ENCODE data around the gene COASY. TPM values are rescaled to one million over a fixed set of nuclear protein-coding genes. Genes with fewer than 3 reads are reported as not detected.

Gene COASY
- total and polyA plus RNA-seq, 4 donors: 18.2 to 78.1 (median 51.7) TPM

GRCh38 chr17:42519546-42520491, 42.1 kb upstream of the COASY start:
- no peak for DNase-seq (ENCODE audit: low spot score)
- Histone ChIP-seq H3K36me3 (ENCODE audit: control insufficient read depth in 4 of 4, insufficient read depth in 3 of 4, low read depth in 1 of 4, low read length in 3 of 4) (peaks cover 0 to 3% (median 2%) of the 10 kb centered on the region in 4 donors), H3K4me3 (ENCODE audit: low read depth in 1 of 3, low read length in 3 of 3) (no peak overlapping the region), H3K27ac (ENCODE audit: low read depth in 1 of 2, low read length in 2 of 2) (peak overlapping the region; percentile 79 to 90), H3K9ac (ENCODE audit: low read depth in 1 of 2, low read length in 2 of 2) (peak overlapping the region; percentile 24 to 58), H3K4me1 (ENCODE audit: control insufficient read depth in 4 of 4, insufficient read depth in 4 of 4, low read length in 3 of 4) (peaks cover 4 to 44% (median 25%) of the 10 kb centered on the region in 4 donors), H3K9me3 (ENCODE audit: control insufficient read depth in 4 of 4, low read length in 3 of 4) (no peaks in the 10 kb centered on the region), H3K27me3 (ENCODE audit: control insufficient read depth in 4 of 4, insufficient read depth in 4 of 4, low read length in 3 of 4) (no peaks in the 10 kb centered on the region)
- no peak for TF ChIP-seq CTCF (IDR thresholded peaks at IDR 0.05; ENCODE audit: low read depth, low read length, missing input control)
- TF ChIP-seq, protein P1, sequence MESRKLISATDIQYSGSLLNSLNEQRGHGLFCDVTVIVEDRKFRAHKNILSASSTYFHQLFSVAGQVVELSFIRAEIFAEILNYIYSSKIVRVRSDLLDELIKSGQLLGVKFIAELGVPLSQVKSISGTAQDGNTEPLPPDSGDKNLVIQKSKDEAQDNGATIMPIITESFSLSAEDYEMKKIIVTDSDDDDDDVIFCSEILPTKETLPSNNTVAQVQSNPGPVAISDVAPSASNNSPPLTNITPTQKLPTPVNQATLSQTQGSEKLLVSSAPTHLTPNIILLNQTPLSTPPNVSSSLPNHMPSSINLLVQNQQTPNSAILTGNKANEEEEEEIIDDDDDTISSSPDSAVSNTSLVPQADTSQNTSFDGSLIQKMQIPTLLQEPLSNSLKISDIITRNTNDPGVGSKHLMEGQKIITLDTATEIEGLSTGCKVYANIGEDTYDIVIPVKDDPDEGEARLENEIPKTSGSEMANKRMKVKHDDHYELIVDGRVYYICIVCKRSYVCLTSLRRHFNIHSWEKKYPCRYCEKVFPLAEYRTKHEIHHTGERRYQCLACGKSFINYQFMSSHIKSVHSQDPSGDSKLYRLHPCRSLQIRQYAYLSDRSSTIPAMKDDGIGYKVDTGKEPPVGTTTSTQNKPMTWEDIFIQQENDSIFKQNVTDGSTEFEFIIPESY (IDR thresholded peaks at IDR 0.05): peak; percentile 46
- peak; percentile 14 to 26 for TF ChIP-seq RAD21 (IDR thresholded peaks at IDR 0.05)
- peak; percentile 98 for TF ChIP-seq NR2F2 (IDR thresholded peaks at IDR 0.05)
- TF ChIP-seq, protein P2, sequence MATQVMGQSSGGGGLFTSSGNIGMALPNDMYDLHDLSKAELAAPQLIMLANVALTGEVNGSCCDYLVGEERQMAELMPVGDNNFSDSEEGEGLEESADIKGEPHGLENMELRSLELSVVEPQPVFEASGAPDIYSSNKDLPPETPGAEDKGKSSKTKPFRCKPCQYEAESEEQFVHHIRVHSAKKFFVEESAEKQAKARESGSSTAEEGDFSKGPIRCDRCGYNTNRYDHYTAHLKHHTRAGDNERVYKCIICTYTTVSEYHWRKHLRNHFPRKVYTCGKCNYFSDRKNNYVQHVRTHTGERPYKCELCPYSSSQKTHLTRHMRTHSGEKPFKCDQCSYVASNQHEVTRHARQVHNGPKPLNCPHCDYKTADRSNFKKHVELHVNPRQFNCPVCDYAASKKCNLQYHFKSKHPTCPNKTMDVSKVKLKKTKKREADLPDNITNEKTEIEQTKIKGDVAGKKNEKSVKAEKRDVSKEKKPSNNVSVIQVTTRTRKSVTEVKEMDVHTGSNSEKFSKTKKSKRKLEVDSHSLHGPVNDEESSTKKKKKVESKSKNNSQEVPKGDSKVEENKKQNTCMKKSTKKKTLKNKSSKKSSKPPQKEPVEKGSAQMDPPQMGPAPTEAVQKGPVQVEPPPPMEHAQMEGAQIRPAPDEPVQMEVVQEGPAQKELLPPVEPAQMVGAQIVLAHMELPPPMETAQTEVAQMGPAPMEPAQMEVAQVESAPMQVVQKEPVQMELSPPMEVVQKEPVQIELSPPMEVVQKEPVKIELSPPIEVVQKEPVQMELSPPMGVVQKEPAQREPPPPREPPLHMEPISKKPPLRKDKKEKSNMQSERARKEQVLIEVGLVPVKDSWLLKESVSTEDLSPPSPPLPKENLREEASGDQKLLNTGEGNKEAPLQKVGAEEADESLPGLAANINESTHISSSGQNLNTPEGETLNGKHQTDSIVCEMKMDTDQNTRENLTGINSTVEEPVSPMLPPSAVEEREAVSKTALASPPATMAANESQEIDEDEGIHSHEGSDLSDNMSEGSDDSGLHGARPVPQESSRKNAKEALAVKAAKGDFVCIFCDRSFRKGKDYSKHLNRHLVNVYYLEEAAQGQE (IDR thresholded peaks at IDR 0.05): peak; percentile 58
- TF ChIP-seq TAF1 (conservative IDR thresholded peaks at IDR 0.05): no peak
- TF ChIP-seq GABPA (IDR thresholded peaks at IDR 0.05 in 1 of 2, conservative IDR thresholded peaks at IDR 0.05 in 1 of 2): peak in 1 of 2 donors; percentile 37
- peak; percentile 17 for TF ChIP-seq FOXA1 (IDR thresholded peaks at IDR 0.05)
- TF ChIP-seq SP1 (IDR thresholded peaks at IDR 0.05): peak; percentile 60
- TF ChIP-seq FOXA2 (IDR thresholded peaks at IDR 0.05): peak; percentile 11
- TF ChIP-seq RXRA (IDR thresholded peaks at IDR 0.05): peak; percentile 63 to 82
- TF ChIP-seq JUND (IDR thresholded peaks at IDR 0.05): peak; percentile 72 to 89
- TF ChIP-seq EGR1 (IDR thresholded peaks at IDR 0.05; ENCODE audit: low read depth in 2 of 2): peak in 1 of 2 donors; percentile 59
- TF ChIP-seq, protein P3, sequence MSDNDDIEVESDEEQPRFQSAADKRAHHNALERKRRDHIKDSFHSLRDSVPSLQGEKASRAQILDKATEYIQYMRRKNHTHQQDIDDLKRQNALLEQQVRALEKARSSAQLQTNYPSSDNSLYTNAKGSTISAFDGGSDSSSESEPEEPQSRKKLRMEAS (IDR thresholded peaks at IDR 0.05): peak; percentile 71
- TF ChIP-seq HNF4A (conservative IDR thresholded peaks at IDR 0.05): peak in 1 of 2 donors; percentile 60
- TF ChIP-seq, protein P4, sequence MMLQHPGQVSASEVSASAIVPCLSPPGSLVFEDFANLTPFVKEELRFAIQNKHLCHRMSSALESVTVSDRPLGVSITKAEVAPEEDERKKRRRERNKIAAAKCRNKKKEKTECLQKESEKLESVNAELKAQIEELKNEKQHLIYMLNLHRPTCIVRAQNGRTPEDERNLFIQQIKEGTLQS (IDR thresholded peaks at IDR 0.05): no peak
- TF ChIP-seq YY1 (IDR thresholded peaks at IDR 0.05): peak; percentile 79
- no peak for TF ChIP-seq HNF4G (IDR thresholded peaks at IDR 0.05)
- 60% methylated on average over 12 of the region's 12 CpGs for WGBS
